IMR-90 (cell line): Measurements from ENCODE around the gene ENOX1. TPM values are rescaled to one million over a fixed set of nuclear protein-coding genes. Genes with fewer than 3 reads are reported as not detected.

ENCODE experiments used
- ATAC-seq: fragments of 200-7000 bp; cut with Tn5 transposase; 2 replicates; pipeline ENCODE4 v1.9.1; 2020; ENCODE audit warnings: low read depth, mild to moderate bottlenecking, moderate library complexity
- BruUV-seq: library from RNA; stranded (reverse); fragments of 400-500 nt; replicated peaks from 2 replicates; lab custom pipeline; 2021; lab: Mats Ljungman, UMichigan
- CTCF ChIA-PET: fragments of 300-600 bp; formaldehyde crosslinking; extraction: SDS; loops from one replicate; lab custom pipeline; 2021; ENCODE audit warnings: antibody characterized with exemption; lab: Yijun Ruan, JAX
- POLR2A ChIA-PET: fragments of 300-600 bp; sonication (Branson Sonifier 250); formaldehyde crosslinking; loops from one replicate; lab custom pipeline; 2022; ENCODE audit warnings: antibody characterized with exemption; ENCODE audit not compliant: unreplicated experiment; lab: Charles Lee
- DNase-seq: peaks from one replicate; pipeline ENCODE4 v3.0.0; 2013
- H2AFZ ChIP-seq: replicated peaks from 2 replicates; pipeline ENCODE3; 2013; ENCODE audit warnings: low read length, mild to moderate bottlenecking; ENCODE audit not compliant: poor library complexity
- H2AK5ac ChIP-seq: 2 replicates; pipeline ENCODE4 v1.6.1; 2013; ENCODE audit warnings: low read depth, low read length, inconsistent platforms
- H2AK9ac ChIP-seq: replicated peaks from 2 replicates; pipeline ENCODE3; 2013; ENCODE audit warnings: mild to moderate bottlenecking, low read depth, low read length, moderate library complexity; ENCODE audit not compliant: poor library complexity
- H2BK120ac ChIP-seq: 2 replicates; pipeline ENCODE4 v1.6.1; 2013; ENCODE audit warnings: low read depth, low read length, inconsistent platforms
- H2BK15ac ChIP-seq: 3 replicates; pipeline ENCODE4 v1.6.1; 2013; ENCODE audit warnings: low read depth, low read length, inconsistent platforms
- H2BK20ac ChIP-seq: 2 replicates; pipeline ENCODE4 v1.6.1; 2013; ENCODE audit warnings: low read depth, mild to moderate bottlenecking, inconsistent platforms, low read length, moderate library complexity
- H2BK5ac ChIP-seq: 2 replicates; pipeline ENCODE4 v1.6.1; 2013; ENCODE audit warnings: mild to moderate bottlenecking, low read depth, low read length, inconsistent platforms; ENCODE audit not compliant: poor library complexity, severe bottlenecking
- H3K14ac ChIP-seq: replicated peaks from 2 replicates; pipeline ENCODE4 v1.6.1; 2013; ENCODE audit warnings: low read depth, low read length, inconsistent platforms
- H3K18ac ChIP-seq: 2 replicates; pipeline ENCODE4 v1.6.1; 2013; ENCODE audit warnings: low read depth, low read length, control low read depth
- H3K23ac ChIP-seq: 2 replicates; pipeline ENCODE4 v1.6.1; 2013; ENCODE audit warnings: low read depth, low read length, inconsistent platforms
- H3K27ac ChIP-seq: 2 replicates; pipeline ENCODE4 v1.5.1; 2013; ENCODE audit warnings: mild to moderate bottlenecking, control low read depth, low read length; ENCODE audit not compliant: insufficient read depth
- H3K27me3 ChIP-seq: 2 replicates; pipeline ENCODE4 v1.6.1; 2013; ENCODE audit warnings: low read length; ENCODE audit not compliant: control insufficient read depth, insufficient read depth
- H3K36me3 ChIP-seq: 2 replicates; pipeline ENCODE4 v1.6.1; 2013; ENCODE audit warnings: low read length, mixed read lengths; ENCODE audit not compliant: control insufficient read depth, insufficient read depth
- H3K4ac ChIP-seq: 2 replicates; pipeline ENCODE4 v1.6.1; 2013; ENCODE audit warnings: low read depth, low read length, inconsistent platforms
- H3K4me1 ChIP-seq: 2 replicates; pipeline ENCODE4 v1.6.1; 2013; ENCODE audit warnings: low read length, mixed read lengths; ENCODE audit not compliant: control insufficient read depth, insufficient read depth
- H3K4me2 ChIP-seq: 2 replicates; pipeline ENCODE4 v1.6.1; 2013; ENCODE audit warnings: low read depth, mild to moderate bottlenecking, control low read depth, low read length, moderate library complexity
- H3K4me3 ChIP-seq: 2 replicates; pipeline ENCODE4 v1.5.1; 2013; ENCODE audit warnings: low read depth, mild to moderate bottlenecking, control low read depth, low read length, moderate library complexity; ENCODE audit not compliant: insufficient read depth
- H3K56ac ChIP-seq: 2 replicates; pipeline ENCODE4 v1.6.1; 2013; ENCODE audit warnings: low read length, inconsistent platforms; ENCODE audit not compliant: insufficient read depth; ENCODE audit errors: extremely low read depth
- H3K79me1 ChIP-seq, 2 experiments: 2 replicates each; pipeline ENCODE4 v1.6.1; 2013; ENCODE audit warnings: low read length in 2 of 2, inconsistent platforms in 1 of 2, low read depth in 1 of 2
- H3K9ac ChIP-seq: 2 replicates; pipeline ENCODE4 v1.6.1; 2013; ENCODE audit warnings: low read depth, low read length, control low read depth
- H3K9me1 ChIP-seq: 2 replicates; pipeline ENCODE4 v1.6.1; 2013; ENCODE audit warnings: low read length, inconsistent platforms; ENCODE audit not compliant: insufficient read depth
- H3K9me3 ChIP-seq: 2 replicates; pipeline ENCODE4 v1.6.1; 2013; ENCODE audit warnings: low read length; ENCODE audit not compliant: control insufficient read depth, insufficient read depth
- H4K20me1 ChIP-seq: 2 replicates; pipeline ENCODE4 v1.6.1; 2013; ENCODE audit warnings: low read length, inconsistent platforms; ENCODE audit not compliant: insufficient read depth
- H4K5ac ChIP-seq: 2 replicates; pipeline ENCODE4 v1.6.1; 2013; ENCODE audit warnings: mild to moderate bottlenecking, low read depth, low read length, control low read depth
- H4K8ac ChIP-seq, 2 experiments: 2 replicates each; pipeline ENCODE4 v1.6.1; 2013; ENCODE audit warnings: low read depth in 2 of 2, low read length in 2 of 2, control low read depth in 1 of 2, inconsistent platforms in 1 of 2
- H4K91ac ChIP-seq: 2 replicates; pipeline ENCODE4 v1.6.1; 2013; ENCODE audit warnings: low read depth, low read length, inconsistent platforms; ENCODE audit not compliant: insufficient read depth
- BHLHE40 ChIP-seq: fragments of 150-350 bp; IDR thresholded peaks from 2 replicates; pipeline ENCODE4 v1.6.1; 2016; ENCODE audit warnings: mild to moderate bottlenecking, low read depth, low read length
- CEBPB ChIP-seq: IDR thresholded peaks from 2 replicates; pipeline ENCODE4 v1.6.1; 2012; ENCODE audit warnings: low read depth, low read length, improper control_type of control experiment
- MAFK ChIP-seq: IDR thresholded peaks from 2 replicates; pipeline ENCODE4 v1.6.1; 2012; ENCODE audit warnings: low read depth, low read length, improper control_type of control experiment
- POLR2A ChIP-seq: IDR thresholded peaks from 2 replicates; pipeline ENCODE4 v1.6.1; 2012; ENCODE audit warnings: mild to moderate bottlenecking, low read depth, low read length
- RAD21 ChIP-seq: IDR thresholded peaks from 2 replicates; pipeline ENCODE4 v1.6.1; 2012; ENCODE audit warnings: low read length, improper control_type of control experiment
- RCOR1 ChIP-seq: IDR thresholded peaks from 2 replicates; pipeline ENCODE4 v1.6.1; 2012; ENCODE audit warnings: mild to moderate bottlenecking, low read length, improper control_type of control experiment; ENCODE audit not compliant: insufficient replicate concordance
- RFX5 ChIP-seq: IDR thresholded peaks from 2 replicates; pipeline ENCODE4 v1.8.0; 2012; ENCODE audit warnings: low read depth, mild to moderate bottlenecking, low read length, moderate library complexity
- SMC3 ChIP-seq: fragments of 150-350 bp; IDR thresholded peaks from 2 replicates; pipeline ENCODE4 v1.6.1; 2016; ENCODE audit warnings: low read depth, mild to moderate bottlenecking, antibody characterized with exemption, low read length, moderate library complexity
- dilution Hi-C: fragments of 300-500 bp; cut with HindIII; formaldehyde crosslinking; loops from one replicate; pipeline ENCODE4 v1.14.3; 2018; ENCODE audit warnings: low sequenced_read_pairs; ENCODE audit not compliant: unreplicated experiment
- in situ Hi-C: fragments of 300-500 bp; cut with MboI; formaldehyde crosslinking; loops from 3 replicates; pipeline ENCODE4 v1.14.3; 2019; ENCODE audit warnings: low sequenced_read_pairs, inconsistent platforms, mixed read lengths
- intact Hi-C: fragments of 100-400 bp; cut with micrococcal nuclease; formaldehyde crosslinking; loops from 2 replicates; pipeline ENCODE4 v1.10.0; 2022
- polyA plus RNA-seq, 3 experiments: library from polyadenylated mRNA; depleted of rRNA; stranded (reverse); fragments of >200 nt; gene quantifications; 2 replicates each; pipeline ENCODE4 v1.2.3, GENCODE V29; 2012; ENCODE audit warnings: low replicate concordance in 1 of 3
- total RNA-seq: library from RNA; depleted of rRNA; stranded (reverse); fragments of >200 nt; gene quantifications from 2 replicates; pipeline ENCODE4 v1.2.3, GENCODE V29; 2012
- TF ChIP-seq, protein P1 (sequence below): fragments of 150-350 bp; IDR thresholded peaks from 2 replicates; pipeline ENCODE4 v1.6.1; 2016; ENCODE audit warnings: low read depth, mild to moderate bottlenecking, low read length, moderate library complexity, borderline replicate concordance
- TF ChIP-seq, protein P2 (sequence below): fragments of 150-350 bp; IDR thresholded peaks from 2 replicates; pipeline ENCODE4 v1.6.1; 2017; ENCODE audit warnings: mild to moderate bottlenecking, antibody characterized with exemption, low read length, low read depth
- TF ChIP-seq, protein P3 (sequence below): conservative IDR thresholded peaks from 2 replicates; pipeline ENCODE4 v1.5.1; 2012; ENCODE audit warnings: mild to moderate bottlenecking, low read depth, low read length, improper control_type of control experiment

ENOX1 gene
- total and polyA plus RNA-seq, 2 of the 4 experiments (the other 2 are of a cell fraction), result 0.99 to 1.3 TPM

DNA sequence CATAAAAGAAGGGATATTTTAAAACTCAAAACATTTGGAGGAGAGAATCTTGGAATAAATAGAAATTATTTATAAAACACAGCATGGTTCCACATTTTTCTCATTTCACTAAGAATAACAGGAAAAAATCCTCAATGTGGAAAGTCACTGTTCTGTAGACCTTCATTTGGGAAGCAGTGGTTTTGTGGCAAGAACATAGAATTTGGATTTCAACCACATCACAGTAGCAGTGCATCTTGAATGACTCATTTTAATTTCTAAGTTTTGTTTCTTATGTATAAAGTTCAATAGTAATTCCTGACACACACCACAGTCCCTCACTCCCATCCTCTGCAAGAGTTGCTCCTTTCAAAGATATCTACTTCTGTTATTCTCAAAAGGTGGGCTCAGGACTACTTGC lies 264.0 kb downstream of the ENOX1 start:
- CTCF ChIA-PET, result no interaction called here
- Histone ChIP-seq H3K9me3 (no peaks in the 10 kb centered on the region), H3K14ac (no peak overlapping the region), H2BK120ac (no peak overlapping the region), H3K56ac (no peak overlapping the region), H3K79me1 (no peaks in the 10 kb centered on the region), H3K36me3 (no peaks in the 10 kb centered on the region), H3K4me3 (no peak overlapping the region), H2BK5ac (no peak overlapping the region), H2AK5ac (no peak overlapping the region), H3K4me1 (no peaks in the 10 kb centered on the region), H4K91ac (no peak overlapping the region), H2BK20ac (no peak overlapping the region), H2BK15ac (no peak overlapping the region), H3K23ac (no peak overlapping the region), H3K27me3 (0 out of 2 replicates have a peak, but pooled peaks cover 2% of the 10 kb centered on the region), H3K9ac (no peak overlapping the region), H4K5ac (no peak overlapping the region), H3K27ac (no peak overlapping the region), H2AFZ (no peak overlapping the region), H4K8ac (no peak overlapping the region), H3K18ac (no peak overlapping the region), H4K20me1 (no peaks in the 10 kb centered on the region), H2AK9ac (no peak overlapping the region), H3K4me2 (no peak overlapping the region), H3K4ac (no peak overlapping the region), H3K9me1 (no peaks in the 10 kb centered on the region)
- no TSS peak for BruUV-seq
- dilution Hi-C loops, result no loop called here
- DNase-seq (peak; percentile 26), ATAC-seq (no peak)
- TF ChIP-seq RCOR1 (no peak), POLR2A (no peak), MAFK (no peak), BHLHE40 (no peak), SMC3 (no peak), CEBPB (no peak), RFX5 (no peak), RAD21 (no peak)
- TF ChIP-seq, protein P1, sequence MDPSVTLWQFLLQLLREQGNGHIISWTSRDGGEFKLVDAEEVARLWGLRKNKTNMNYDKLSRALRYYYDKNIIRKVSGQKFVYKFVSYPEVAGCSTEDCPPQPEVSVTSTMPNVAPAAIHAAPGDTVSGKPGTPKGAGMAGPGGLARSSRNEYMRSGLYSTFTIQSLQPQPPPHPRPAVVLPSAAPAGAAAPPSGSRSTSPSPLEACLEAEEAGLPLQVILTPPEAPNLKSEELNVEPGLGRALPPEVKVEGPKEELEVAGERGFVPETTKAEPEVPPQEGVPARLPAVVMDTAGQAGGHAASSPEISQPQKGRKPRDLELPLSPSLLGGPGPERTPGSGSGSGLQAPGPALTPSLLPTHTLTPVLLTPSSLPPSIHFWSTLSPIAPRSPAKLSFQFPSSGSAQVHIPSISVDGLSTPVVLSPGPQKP, result no peak
- TF ChIP-seq, protein P2, sequence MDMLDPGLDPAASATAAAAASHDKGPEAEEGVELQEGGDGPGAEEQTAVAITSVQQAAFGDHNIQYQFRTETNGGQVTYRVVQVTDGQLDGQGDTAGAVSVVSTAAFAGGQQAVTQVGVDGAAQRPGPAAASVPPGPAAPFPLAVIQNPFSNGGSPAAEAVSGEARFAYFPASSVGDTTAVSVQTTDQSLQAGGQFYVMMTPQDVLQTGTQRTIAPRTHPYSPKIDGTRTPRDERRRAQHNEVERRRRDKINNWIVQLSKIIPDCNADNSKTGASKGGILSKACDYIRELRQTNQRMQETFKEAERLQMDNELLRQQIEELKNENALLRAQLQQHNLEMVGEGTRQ, result no peak
- TF ChIP-seq, protein P3, sequence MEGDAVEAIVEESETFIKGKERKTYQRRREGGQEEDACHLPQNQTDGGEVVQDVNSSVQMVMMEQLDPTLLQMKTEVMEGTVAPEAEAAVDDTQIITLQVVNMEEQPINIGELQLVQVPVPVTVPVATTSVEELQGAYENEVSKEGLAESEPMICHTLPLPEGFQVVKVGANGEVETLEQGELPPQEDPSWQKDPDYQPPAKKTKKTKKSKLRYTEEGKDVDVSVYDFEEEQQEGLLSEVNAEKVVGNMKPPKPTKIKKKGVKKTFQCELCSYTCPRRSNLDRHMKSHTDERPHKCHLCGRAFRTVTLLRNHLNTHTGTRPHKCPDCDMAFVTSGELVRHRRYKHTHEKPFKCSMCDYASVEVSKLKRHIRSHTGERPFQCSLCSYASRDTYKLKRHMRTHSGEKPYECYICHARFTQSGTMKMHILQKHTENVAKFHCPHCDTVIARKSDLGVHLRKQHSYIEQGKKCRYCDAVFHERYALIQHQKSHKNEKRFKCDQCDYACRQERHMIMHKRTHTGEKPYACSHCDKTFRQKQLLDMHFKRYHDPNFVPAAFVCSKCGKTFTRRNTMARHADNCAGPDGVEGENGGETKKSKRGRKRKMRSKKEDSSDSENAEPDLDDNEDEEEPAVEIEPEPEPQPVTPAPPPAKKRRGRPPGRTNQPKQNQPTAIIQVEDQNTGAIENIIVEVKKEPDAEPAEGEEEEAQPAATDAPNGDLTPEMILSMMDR, result no peak
- in situ Hi-C loops, result no loop called here
- POLR2A ChIA-PET, result no interaction called here
- intact Hi-C loops, result no loop called here
